Glomerular visceral epithelial cell (primary cell): ENCODE data around the gene ASIC4.

Experiments
- DNase-seq: peaks from one replicate; pipeline ENCODE4 v3.0.0-alpha.2; 2016; ENCODE audit errors: extremely low spot score

The ASIC4 gene

GRCh38 chr2:219497495-219498279, 16.6 kb upstream of the ASIC4 start:
- DNase-seq: peak; percentile 88

DNA sequence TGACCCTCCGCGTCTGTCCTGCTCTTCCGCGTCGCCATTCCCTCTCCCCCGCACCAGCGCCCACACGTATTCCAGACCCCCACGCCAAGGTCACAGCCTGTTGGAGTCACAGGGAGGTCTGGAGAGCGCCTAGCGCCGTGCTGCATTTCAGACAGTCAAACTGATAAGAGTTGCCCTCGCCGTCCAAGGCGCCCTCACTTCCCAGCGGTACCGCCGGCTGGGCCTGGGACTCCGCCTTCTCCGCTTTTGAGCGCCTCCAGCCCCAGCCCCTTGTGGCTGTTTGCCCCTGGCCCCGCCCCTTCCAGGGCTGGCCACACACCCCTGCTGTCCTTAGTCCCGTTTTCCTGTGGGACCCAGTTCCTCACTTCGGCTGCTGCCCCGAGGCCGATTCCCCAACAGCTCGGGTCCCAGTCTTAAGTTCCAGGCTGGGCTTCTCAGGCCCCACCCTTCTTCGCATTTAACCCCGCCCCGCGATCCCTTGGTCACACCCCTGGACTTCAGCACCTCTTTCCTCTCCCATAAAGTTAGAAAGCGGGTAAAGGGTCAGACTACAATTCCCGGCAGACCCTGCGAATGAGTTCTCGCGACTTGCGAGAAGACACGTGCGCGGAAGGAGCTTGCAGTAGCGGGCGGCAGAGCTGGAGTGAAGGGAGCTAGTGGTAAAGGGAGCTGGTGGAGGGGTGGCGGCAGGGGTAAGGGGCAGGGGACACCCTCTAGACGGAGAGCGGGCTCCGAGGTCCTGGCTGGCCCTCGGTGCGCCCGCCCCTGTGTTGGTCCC, 15.8 kb upstream of the ASIC4 start, which contains the start of gene GMPPA:
TSS of gene GMPPA (plus strand) at position 612 of the 778 bp plus-strand sequence. CDS start 1,085 bp downstream, outside the sequence.
- peak; percentile 99 for DNase-seq

DNA sequence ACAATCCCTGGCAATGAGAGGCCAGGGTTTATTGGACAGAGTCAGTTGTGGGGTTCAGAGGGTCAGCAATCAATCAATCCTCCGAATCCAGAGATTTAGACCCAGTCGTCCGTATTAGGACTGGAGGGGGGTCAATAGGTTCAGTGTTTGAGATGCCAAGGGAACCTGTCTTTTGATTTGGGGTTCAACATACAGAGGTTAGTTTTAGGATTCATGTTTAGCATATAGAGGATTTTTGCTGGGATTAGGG, 15.3 kb upstream of the ASIC4 start:
- no peak for DNase-seq

DNA sequence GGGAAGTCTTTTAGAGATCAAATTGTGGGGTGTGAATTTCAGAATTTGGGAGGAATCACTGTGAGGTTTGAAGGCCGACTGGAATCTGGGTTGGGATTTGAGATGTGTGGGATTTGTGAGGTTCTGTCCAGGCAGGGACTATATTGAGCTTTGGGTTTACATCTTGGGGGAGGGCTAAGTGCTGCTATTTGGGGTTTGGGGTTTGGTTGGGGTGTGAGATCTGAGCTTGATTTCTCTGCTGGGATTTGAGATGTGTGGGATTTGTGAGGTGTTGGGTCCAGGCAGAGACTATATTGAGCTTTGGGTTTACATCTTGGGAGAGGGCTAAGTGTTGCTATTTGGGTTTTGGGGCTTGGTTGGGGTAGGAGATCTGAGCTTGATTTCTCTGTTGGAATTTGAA, 14.7 kb upstream of the ASIC4 start:
- DNase-seq: no peak

- peak; percentile 19 for DNase-seq
These were observed 14.1 kb upstream of the ASIC4 start for GRCh38 chr2:219500135-219500534.

- no peak for DNase-seq
These were observed 12.4 kb upstream of the ASIC4 start for GRCh38 chr2:219501849-219502248.

GRCh38 chr2:219502618-219503017, 11.7 kb upstream of the ASIC4 start:
- no peak for DNase-seq

- no peak for DNase-seq
These were observed 8.7 kb upstream of the ASIC4 start for GRCh38 chr2:219505585-219505984.

DNA sequence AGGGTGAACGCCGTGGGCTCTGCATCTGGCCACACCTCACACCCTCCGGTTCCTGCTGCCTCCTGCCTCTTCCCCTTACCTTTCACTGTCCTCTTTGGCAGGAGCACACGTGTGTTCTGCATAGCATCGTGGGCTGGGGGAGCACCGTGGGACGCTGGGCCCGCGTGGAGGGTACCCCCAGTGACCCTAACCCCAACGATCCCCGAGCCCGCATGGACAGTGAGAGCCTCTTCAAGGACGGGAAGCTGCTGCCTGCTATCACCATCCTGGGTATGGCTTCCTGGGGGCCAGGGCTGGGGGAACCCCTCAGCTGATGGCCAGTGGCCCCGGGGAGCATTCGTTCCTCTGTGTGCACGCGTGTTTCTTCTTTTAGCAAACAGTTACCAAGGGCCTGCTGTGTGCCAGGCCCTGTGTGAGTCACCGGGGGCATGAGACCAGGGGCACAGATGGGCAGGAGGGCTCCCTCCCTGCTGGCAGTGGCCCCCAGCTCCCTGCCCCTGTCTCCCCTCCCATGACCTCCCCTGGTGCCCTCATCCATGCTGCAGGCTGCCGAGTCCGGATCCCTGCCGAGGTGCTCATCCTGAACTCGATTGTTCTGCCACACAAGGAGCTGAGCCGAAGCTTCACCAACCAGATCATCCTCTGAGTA, 8.0 kb upstream of the ASIC4 start:
- DNase-seq: no peak

DNA sequence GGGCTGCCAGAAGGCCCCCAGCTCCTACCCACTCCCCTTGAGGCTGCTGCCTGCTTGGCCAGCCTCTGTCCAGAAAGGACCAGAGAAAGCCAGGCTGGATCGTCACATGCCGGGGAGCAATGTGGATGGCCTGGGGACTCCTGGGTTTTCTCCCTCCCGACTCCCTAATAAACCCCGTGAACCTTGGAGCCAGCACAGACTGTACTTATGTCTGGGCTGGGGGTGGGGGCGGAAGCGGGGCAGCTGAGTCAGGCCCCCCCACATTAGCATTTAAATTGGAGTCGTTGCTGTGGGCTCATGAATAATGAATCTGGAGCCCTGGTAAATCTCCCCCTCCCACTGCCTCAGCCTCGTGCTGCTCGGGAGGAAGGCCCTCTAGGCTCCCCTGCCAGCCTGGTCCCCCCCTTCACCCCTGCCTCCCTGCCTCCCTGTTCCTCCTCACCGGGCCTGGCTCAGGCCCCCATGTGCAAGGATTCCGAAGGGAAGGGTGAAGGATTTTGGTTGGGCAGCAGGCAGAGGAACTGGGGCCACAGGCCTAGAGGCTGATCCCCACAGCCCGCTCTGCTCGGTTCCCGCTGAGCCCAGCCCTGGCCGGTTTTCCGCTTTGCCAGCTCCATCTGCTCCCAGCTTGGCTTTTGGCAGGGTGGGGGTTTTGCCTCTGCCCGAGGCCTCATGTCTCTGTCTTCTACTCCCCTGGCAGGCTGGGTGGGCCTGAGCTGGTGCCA, 7.3 kb upstream of the ASIC4 start:
- DNase-seq: no peak

DNA sequence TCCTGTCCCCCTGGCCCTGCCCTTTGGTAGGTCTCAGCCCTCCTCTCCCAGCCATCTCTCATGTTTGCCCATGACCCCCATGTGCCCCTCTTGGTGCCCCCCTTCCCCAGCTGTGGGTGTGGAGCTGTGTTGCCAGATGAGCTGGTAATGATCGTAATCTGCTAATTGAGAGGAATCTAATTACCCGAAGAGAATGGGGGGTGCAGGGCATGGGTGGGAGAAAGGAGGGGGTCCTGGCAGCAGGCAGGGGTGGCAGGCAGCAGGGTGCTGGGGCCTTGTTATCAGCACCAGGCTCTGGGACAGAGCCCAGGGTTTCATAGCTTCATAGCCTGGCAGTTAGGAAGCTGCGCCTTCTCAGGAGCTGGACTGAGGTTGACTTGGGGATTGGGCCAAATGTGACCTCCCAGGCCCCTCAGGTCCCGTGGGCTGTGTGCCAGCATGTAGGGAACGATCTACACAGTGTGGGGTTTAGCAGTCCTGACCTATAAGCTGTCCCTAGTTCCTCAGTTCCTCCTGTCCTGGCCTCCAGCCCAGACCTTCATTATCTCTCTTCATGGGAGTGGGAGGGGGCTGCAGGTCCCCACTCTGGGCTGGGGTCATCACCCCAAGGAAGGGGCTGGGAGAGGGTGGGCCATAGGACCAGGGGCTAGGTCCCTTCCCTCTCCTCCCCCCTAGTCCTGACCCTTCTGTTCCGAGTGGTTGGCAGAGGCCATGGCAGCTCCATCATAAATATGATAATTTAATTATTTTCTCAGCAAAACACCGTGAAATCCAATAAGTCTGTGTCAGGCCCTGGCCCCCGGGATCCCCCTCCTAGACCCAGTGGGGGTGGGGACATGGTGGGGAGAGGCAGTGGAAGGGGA, 6.5 kb upstream of the ASIC4 start:
- no peak for DNase-seq

- no peak for DNase-seq
These were observed 5.9 kb upstream of the ASIC4 start for GRCh38 chr2:219508444-219508734.

- no peak for DNase-seq
These were observed 5.1 kb upstream of the ASIC4 start for GRCh38 chr2:219508971-219509779.

GRCh38 chr2:219509780-219510511, 4.3 kb upstream of the ASIC4 start:
- DNase-seq: peak; percentile 56

DNA sequence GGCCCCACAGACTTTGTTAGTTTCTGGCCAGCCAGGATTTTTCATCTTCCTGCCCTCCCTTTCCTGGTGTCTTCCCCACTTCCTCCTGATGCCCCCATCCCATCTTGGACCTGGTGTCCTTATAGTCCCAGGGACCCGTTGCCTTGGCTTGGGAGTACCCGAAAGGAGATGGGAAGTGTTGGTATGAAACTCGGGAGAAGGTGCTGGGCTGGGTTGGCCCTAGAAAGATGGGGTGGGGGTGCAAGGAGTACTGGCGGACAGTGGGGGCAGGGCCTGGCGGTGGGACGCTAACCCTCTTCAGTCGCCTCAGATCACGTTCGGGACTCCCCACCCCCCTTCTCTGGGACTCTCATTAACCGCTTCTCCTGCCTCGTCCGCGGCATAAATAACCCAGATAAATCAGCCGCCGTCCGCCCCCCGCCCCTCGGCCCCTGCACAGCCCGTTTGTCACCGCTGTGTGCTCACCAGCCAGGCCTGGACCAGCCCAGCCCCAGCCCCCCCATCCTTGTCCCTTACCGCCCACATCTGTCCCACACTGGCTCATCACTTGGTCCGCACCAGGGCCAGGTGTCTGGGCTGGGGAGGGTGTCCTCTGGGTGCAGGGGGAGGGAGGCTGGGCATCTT, 3.7 kb upstream of the ASIC4 start:
- no peak for DNase-seq

DNA sequence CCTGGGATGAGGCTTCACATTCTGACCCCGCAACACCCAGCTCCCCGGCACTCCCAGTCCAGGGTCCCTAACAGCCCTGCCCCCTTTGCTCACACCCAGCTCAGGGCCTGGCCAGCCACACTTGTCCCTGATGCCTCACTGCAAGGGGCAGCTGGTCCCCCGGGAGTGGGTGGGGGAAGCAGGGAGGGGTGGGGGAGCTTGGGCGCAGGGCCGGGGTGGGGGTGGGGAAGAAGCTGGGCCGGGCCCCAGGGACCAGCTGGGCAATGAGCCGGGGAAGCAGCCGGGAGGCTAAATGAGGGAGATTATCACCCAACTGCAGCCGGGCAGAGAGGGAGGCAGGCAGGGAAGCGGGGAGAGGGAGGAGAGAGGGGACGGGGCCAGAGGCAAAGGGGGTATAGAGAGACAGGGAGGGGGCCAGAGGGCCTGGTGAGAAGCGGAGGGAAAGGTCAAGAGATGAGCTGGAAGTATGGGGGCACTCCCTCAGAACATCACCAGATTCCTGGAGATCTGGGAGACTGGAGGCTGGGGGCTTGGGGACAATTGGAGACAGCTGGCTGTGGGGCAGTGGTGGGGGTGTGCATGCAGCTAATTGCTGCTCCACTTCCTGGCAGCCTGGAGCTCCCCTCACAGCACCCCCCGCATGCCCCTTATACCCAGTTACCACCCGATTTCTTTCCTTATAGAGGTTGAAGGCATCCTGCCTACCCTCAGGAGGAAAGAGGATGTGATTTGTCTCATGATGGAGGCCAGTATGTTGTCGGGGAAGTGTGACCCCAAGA, 2.5 kb upstream of the ASIC4 start:
- no peak for DNase-seq

DNA sequence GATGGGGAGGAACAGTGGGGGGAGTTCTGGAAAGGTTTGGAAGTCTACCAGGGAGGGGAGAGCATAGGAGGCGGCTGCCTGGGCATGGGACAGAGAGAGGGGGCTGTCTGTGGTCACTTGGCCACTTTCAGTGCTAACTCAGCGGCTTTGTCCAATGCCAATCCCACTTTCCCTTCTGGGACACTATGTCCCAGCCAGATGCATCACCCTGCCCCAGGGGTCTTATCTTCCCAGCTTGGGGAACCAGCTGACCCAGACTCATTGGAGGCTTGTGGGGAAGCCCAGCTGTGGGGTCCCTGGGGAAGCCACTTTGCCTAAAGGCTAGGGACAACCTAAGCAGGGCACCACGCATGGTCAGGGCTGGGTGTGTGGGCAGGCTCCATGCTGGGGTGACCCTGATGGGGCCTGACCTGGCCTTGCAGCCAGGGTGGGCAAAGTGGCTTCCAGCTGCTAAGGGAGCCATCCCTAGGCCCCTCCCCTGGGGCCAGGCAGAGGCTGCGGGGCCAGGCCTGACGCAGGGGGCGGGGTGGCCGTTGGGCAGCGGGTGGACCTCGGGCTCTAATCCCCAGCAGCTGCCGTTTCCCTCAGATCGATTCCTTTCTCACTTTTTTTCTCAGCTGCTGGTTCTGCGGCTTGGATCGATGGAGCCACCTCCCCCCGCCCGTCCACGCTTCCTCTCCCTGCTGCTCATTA, 1.6 kb upstream of the ASIC4 start:
- no peak for DNase-seq

DNA sequence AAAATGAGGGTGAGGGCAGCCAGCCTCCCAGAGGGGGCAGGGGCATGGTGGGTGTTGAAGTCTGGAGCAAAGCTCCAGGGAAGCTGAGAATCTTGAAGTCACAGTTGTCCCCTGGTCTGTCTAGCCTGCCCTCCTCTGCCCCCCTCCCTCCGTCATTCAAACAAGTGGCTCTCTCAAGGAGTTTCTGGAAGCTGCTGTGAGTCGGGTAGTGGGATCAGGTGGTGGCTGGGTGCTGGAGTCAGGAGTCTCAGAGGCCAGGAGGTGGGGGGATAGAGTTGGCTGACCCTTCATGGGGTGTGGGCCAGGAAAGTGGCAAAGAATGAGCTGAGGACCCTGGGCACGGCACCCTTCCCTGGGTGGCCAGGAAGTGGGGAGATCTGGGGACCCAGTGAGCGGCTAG, 495 bp upstream of the ASIC4 start:
- DNase-seq: no peak
